Hepatocyte (in vitro differentiated cells): ENCODE measurements around the gene DUSP8. TPM values are rescaled to one million over a fixed set of nuclear protein-coding genes. Genes with fewer than 3 reads are reported as not detected.

ENCODE experiments used
- DNase-seq: peaks from one replicate; pipeline ENCODE4 v3.0.0-alpha.2; 2016; ENCODE audit warnings: low spot score
- H2AFZ ChIP-seq: fragments of 200-600 bp; sonication (generic); 2 replicates; pipeline ENCODE4 v1.6.0; 2016; ENCODE audit warnings: antibody characterized with exemption, mild to moderate bottlenecking
- H3K27ac ChIP-seq: fragments of 200-600 bp; sonication (generic); 2 replicates; pipeline ENCODE4 v1.5.1; 2016; ENCODE audit warnings: mild to moderate bottlenecking
- H3K27me3 ChIP-seq: fragments of 200-600 bp; sonication (generic); 2 replicates; pipeline ENCODE4 v1.6.1; 2016
- H3K36me3 ChIP-seq: fragments of 200-600 bp; sonication (generic); replicated peaks from 2 replicates; pipeline ENCODE4 v1.5.1; 2016; ENCODE audit warnings: low read depth; ENCODE audit not compliant: insufficient read depth
- H3K4me1 ChIP-seq: fragments of 200-600 bp; sonication (generic); 2 replicates; pipeline ENCODE4 v1.5.1; 2016; ENCODE audit warnings: mild to moderate bottlenecking, moderate library complexity; ENCODE audit not compliant: insufficient read depth
- H3K4me2 ChIP-seq: fragments of 200-600 bp; sonication (generic); 2 replicates; pipeline ENCODE4 v1.6.0; 2016
- H3K4me3 ChIP-seq: fragments of 200-600 bp; sonication (generic); 2 replicates; pipeline ENCODE4 v1.5.1; 2016; ENCODE audit warnings: mild to moderate bottlenecking
- H3K79me2 ChIP-seq: fragments of 200-600 bp; sonication (generic); 2 replicates; pipeline ENCODE4 v1.6.0; 2017; ENCODE audit warnings: mild to moderate bottlenecking
- H3K9me2 ChIP-seq: fragments of 200-600 bp; sonication (generic); replicated peaks from 2 replicates; pipeline ENCODE4 v1.6.0; 2017; ENCODE audit warnings: mild to moderate bottlenecking; ENCODE audit not compliant: insufficient read depth
- H3K9me3 ChIP-seq: fragments of 200-600 bp; sonication (generic); 2 replicates; pipeline ENCODE4 v1.5.1; 2016; ENCODE audit warnings: low read depth, mild to moderate bottlenecking
- H4K20me1 ChIP-seq: fragments of 200-600 bp; sonication (generic); 2 replicates; pipeline ENCODE4 v1.6.0; 2016; ENCODE audit warnings: mild to moderate bottlenecking; ENCODE audit not compliant: insufficient read depth, poor library complexity, severe bottlenecking
- CTCF ChIP-seq: fragments of 200-600 bp; sonication (generic); IDR thresholded peaks from 2 replicates; pipeline ENCODE4 v1.5.1; 2016; ENCODE audit warnings: antibody characterized with exemption, mild to moderate bottlenecking; ENCODE audit not compliant: poor library complexity
- EZH2 ChIP-seq: fragments of 200-600 bp; sonication (generic); IDR thresholded peaks from 2 replicates; pipeline ENCODE4 v1.6.1; 2016; ENCODE audit warnings: antibody characterized with exemption, mild to moderate bottlenecking, borderline replicate concordance
- EZH2phosphoT487 ChIP-seq: fragments of 200-600 bp; sonication (generic); IDR thresholded peaks from one replicate; pipeline ENCODE4 v1.6.1; 2018; ENCODE audit warnings: antibody characterized with exemption, mild to moderate bottlenecking, low read depth, moderate library complexity; ENCODE audit not compliant: unreplicated experiment, severe bottlenecking
- WGBS: methylation state at CpG from one replicate; pipeline ENCODE4 v1.1.6; 2016; ENCODE audit warnings: low lambda C conversion rate; ENCODE audit errors: missing lambda C conversion rate; 5-methylcytosine and 5-hydroxymethylcytosine counted together
- polyA plus RNA-seq: library from polyadenylated mRNA; unstranded; fragments of >200 nt; fragmentation: Nextera tagmentation; extraction: Ambion mirVana; gene quantifications from 2 replicates; pipeline ENCODE4 v1.2.1, GENCODE V29; 2016
- total RNA-seq: library from RNA; depleted of rRNA; stranded (reverse); fragments of >200 nt; gene quantifications from 2 replicates; pipeline ENCODE4 v1.2.3, GENCODE V29; 2014

DUSP8 gene
- total and polyA plus RNA-seq, 2 experiments from 2014 or later = 8.0 to 17.7 TPM

DNA sequence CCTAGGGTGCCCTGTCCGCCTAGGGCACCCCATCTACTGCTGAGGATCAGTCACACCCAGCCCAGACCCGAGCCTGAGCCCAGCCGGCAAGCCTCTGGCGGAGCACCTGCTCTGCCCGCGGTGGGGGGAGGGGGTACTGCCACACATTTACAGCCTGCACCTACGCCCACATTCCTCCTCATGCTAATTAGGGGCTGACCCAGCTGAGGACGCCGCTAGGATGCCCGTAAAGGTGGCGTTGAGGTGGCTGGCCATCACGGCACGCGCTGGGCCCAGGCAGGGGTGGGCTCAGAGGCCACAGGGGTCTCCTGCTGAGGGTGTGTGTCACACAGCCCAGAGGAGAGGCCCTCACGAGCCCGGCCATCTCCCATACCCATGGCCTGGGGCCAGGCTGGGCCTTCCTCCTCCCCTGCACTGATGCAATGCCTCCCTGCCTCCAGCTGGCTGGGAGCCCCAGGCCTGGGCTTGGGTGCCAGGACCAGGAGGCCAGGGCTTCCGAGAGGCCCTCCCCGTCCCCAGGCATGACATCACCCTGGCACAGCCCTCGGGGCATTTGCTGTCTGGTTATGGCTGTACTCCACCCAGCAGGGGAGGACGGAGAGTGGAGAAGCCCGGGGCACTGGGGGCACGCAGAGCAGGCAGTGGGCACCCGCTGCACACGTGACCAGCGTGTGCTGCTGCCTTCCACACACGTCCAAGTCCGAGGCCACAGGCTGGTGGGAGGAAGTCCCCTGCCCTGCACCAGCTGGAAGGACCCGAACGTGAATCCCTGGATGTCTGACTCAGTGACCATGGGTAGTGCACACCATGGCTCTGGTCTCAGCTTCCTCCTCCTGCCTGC lies 12.7 kb downstream of the DUSP8 start:
- Histone ChIP-seq H3K79me2 (no peaks in the 10 kb centered on the region), H2AFZ (no peak overlapping the region), H3K4me1 (peaks cover 40% of the 10 kb centered on the region), H3K4me3 (no peak overlapping the region), H3K4me2 (peak overlapping the region; percentile 5), H3K36me3 (no peaks in the 10 kb centered on the region), H3K27ac (peak overlapping the region; percentile 66), H3K9me3 (no peaks in the 10 kb centered on the region), H4K20me1 (no peaks in the 10 kb centered on the region), H3K9me2 (no peaks in the 10 kb centered on the region), H3K27me3 (no peaks in the 10 kb centered on the region)
- 79% methylated on average over 29 of the region's 29 CpGs for WGBS
- TF ChIP-seq EZH2phosphoT487 = no peak
- no peak for TF ChIP-seq CTCF
- TF ChIP-seq EZH2 = no peak
- peak; percentile 67 for DNase-seq

- Histone ChIP-seq H3K36me3 (no peaks in the 10 kb centered on the region), H4K20me1 (no peaks in the 10 kb centered on the region), H2AFZ (no peak overlapping the region), H3K27ac (peak overlapping the region; percentile 66), H3K79me2 (no peaks in the 10 kb centered on the region), H3K27me3 (no peaks in the 10 kb centered on the region), H3K4me1 (peaks cover 41% of the 10 kb centered on the region), H3K9me2 (no peaks in the 10 kb centered on the region), H3K4me2 (peak overlapping the region; percentile 5), H3K9me3 (no peaks in the 10 kb centered on the region), H3K4me3 (no peak overlapping the region)
- no peak for DNase-seq
- 82% methylated on average over 8 of the region's 12 CpGs for WGBS
- no peak for TF ChIP-seq EZH2
These were observed 13.3 kb downstream of the DUSP8 start for GRCh38 chr11:1558775-1559110.

- no peaks in the 10 kb centered on the region for H3K9me3 ChIP-seq
- peaks cover 43% of the 10 kb centered on the region for H3K4me1 ChIP-seq
- H3K4me2 ChIP-seq = peak overlapping the region; percentile 5
- H2AFZ ChIP-seq = no peak overlapping the region
- peak overlapping the region; percentile 76 for H3K27ac ChIP-seq
- H3K9me2 ChIP-seq = no peaks in the 10 kb centered on the region
- H3K36me3 ChIP-seq = no peaks in the 10 kb centered on the region
- peak; percentile 71 for DNase-seq
- H3K4me3 ChIP-seq = no peak overlapping the region
- 73% methylated on average over 16 of the region's 29 CpGs for WGBS
- H3K79me2 ChIP-seq = no peaks in the 10 kb centered on the region
- no peak for TF ChIP-seq EZH2
- TF ChIP-seq EZH2phosphoT487 = no peak
- TF ChIP-seq CTCF = no peak
- no peaks in the 10 kb centered on the region for H4K20me1 ChIP-seq
- no peaks in the 10 kb centered on the region for H3K27me3 ChIP-seq
These were observed 13.9 kb downstream of the DUSP8 start for GRCh38 chr11:1557904-1558774.
